Breast epithelium (tissue), 3 donors: ENCODE measurements around the gene RASGRF2.

Source experiments
- CTCF ChIP-seq, 3 donors: fragments of 450-650 bp; IDR thresholded peaks; one replicate each; pipeline ENCODE4 v1.5.1; 2016 to 2017; ENCODE audit warnings: antibody characterized with exemption in 3 of 3, mild to moderate bottlenecking in 3 of 3, moderate library complexity in 3 of 3
- POLR2A ChIP-seq: fragments of 450-650 bp; IDR thresholded peaks from one replicate; pipeline ENCODE4 v1.6.1; 2016; ENCODE audit warnings: antibody characterized with exemption, mild to moderate bottlenecking, moderate library complexity

GRCh38 chr5:81121273-81121672 is 161.1 kb downstream of the RASGRF2 start:
- TF ChIP-seq CTCF (IDR thresholded peaks at IDR 0.05): no peak
- no peak for TF ChIP-seq POLR2A
